HepG2 (cell line): ENCODE measurements around the gene F12. TPM values are rescaled to one million over a fixed set of nuclear protein-coding genes. Genes with fewer than 3 reads are reported as not detected.
A peak's percentile ranks its signal among the peaks of the same experiment; 100 is the strongest.

ENCODE experiments used
- ATAD3A ChIP-seq: sonication (generic); formaldehyde crosslinking; IDR thresholded peaks from 2 replicates; pipeline ENCODE4 v1.4.0; 2020; ENCODE audit warnings: missing genetic modification reagents
- CBX5 ChIP-seq: sonication (generic); formaldehyde crosslinking; IDR thresholded peaks from 2 replicates; pipeline ENCODE4 v1.4.0; 2020; ENCODE audit warnings: missing genetic modification reagents, borderline replicate concordance
- CC2D1A ChIP-seq: sonication (generic); formaldehyde crosslinking; IDR thresholded peaks from 2 replicates; pipeline ENCODE4 v1.8.1; 2023; ENCODE audit warnings: mild to moderate bottlenecking, missing genetic modification reagents
- CTCF ChIP-seq: sonication (generic); formaldehyde crosslinking; IDR thresholded peaks from 2 replicates; pipeline ENCODE4 v1.5.0; 2020; ENCODE audit warnings: mild to moderate bottlenecking, missing genetic modification reagents, moderate library complexity
- KDM2A ChIP-seq: sonication (generic); formaldehyde crosslinking; IDR thresholded peaks from 2 replicates; pipeline ENCODE4 v1.4.0; 2020; ENCODE audit warnings: low read depth, missing genetic modification reagents, borderline replicate concordance
- MAF1 ChIP-seq: sonication (generic); formaldehyde crosslinking; IDR thresholded peaks from 2 replicates; pipeline ENCODE4 v1.5.0; 2020; ENCODE audit warnings: missing genetic modification reagents, borderline replicate concordance
- MIER2 ChIP-seq: IDR thresholded peaks from 2 replicates; pipeline ENCODE4 v1.6.1; 2016; ENCODE audit warnings: missing biosample characterization, missing genetic modification reagents
- MTF1 ChIP-seq: sonication (generic); formaldehyde crosslinking; IDR thresholded peaks from 2 replicates; pipeline ENCODE4 v1.5.0; 2020; ENCODE audit warnings: missing genetic modification reagents
- PAXIP1 ChIP-seq: sonication (generic); formaldehyde crosslinking; conservative IDR thresholded peaks from 2 replicates; pipeline ENCODE4 v1.4.0; 2020; ENCODE audit warnings: mild to moderate bottlenecking, missing genetic modification reagents, moderate library complexity
- PCBP2 ChIP-seq: fragments of 200-400 bp; formaldehyde crosslinking; optimal IDR thresholded peaks from 2 replicates; pipeline ENCODE3; 2018; ENCODE audit warnings: low read length, low read depth; ENCODE audit not compliant: poor library complexity, severe bottlenecking
- PRMT3 ChIP-seq: sonication (generic); formaldehyde crosslinking; IDR thresholded peaks from 2 replicates; pipeline ENCODE4 v1.8.1; 2022; ENCODE audit warnings: low read depth, mild to moderate bottlenecking, moderate library complexity, missing genetic modification reagents, borderline replicate concordance
- RAD21 ChIP-seq: fragments of 450-650 bp; formaldehyde crosslinking; IDR thresholded peaks from 2 replicates; pipeline ENCODE4 v1.5.0; 2020; ENCODE audit warnings: mild to moderate bottlenecking
- SRSF1 ChIP-seq: fragments of 200-400 bp; formaldehyde crosslinking; optimal IDR thresholded peaks from 2 replicates; pipeline ENCODE3; 2017; ENCODE audit warnings: mild to moderate bottlenecking, low read depth, low read length, moderate library complexity
- ZFP91 ChIP-seq: sonication (generic); formaldehyde crosslinking; IDR thresholded peaks from 2 replicates; pipeline ENCODE4 v1.9.0; 2022; ENCODE audit warnings: missing genetic modification reagents, mild to moderate bottlenecking, borderline replicate concordance
- ZNF558 ChIP-seq: sonication (generic); formaldehyde crosslinking; IDR thresholded peaks from 2 replicates; pipeline ENCODE4 v1.9.0; 2022; ENCODE audit warnings: mild to moderate bottlenecking, missing genetic modification reagents, borderline replicate concordance
- ZNF605 ChIP-seq: sonication (generic); formaldehyde crosslinking; IDR thresholded peaks from 2 replicates; pipeline ENCODE4 v1.8.0; 2022; ENCODE audit warnings: mild to moderate bottlenecking, missing genetic modification reagents
- ZNF83 ChIP-seq: sonication (generic); formaldehyde crosslinking; IDR thresholded peaks from 2 replicates; pipeline ENCODE4 v1.4.0; 2020; ENCODE audit warnings: missing genetic modification reagents, mild to moderate bottlenecking, borderline replicate concordance
- ZSCAN29 ChIP-seq: sonication (generic); formaldehyde crosslinking; conservative IDR thresholded peaks from 2 replicates; pipeline ENCODE4 v1.4.0; 2020; ENCODE audit warnings: mild to moderate bottlenecking, missing genetic modification reagents
- polyA plus RNA-seq, 8 experiments: library from polyadenylated mRNA; depleted of rRNA in 3 of 8; stranded (reverse) in 7 of 8; unstranded in 1 of 8; fragments of >200 nt; fragmentation: Illumina TruSeq in 4 of 8; extraction: Trizol in 4 of 8; gene quantifications; 2 replicates each; pipeline versions ENCODE4 v1.2.1 to v1.2.3, GENCODE V29; 2011 to 2016; ENCODE audit warnings: low read depth in 4 of 8, missing spikeins in 1 of 8, mixed read lengths in 1 of 8; ENCODE audit not compliant: insufficient read depth in 1 of 8
- total RNA-seq, 5 experiments: library from RNA; depleted of rRNA; stranded (reverse); fragments of >200 nt; fragmentation: Illumina TruSeq; extraction: Trizol; gene quantifications; 2 replicates each; pipeline ENCODE4 v1.2.3, GENCODE V29; 2016; ENCODE audit warnings: low read depth in 1 of 5
- TF ChIP-seq, protein P1 (sequence below): sonication (generic); formaldehyde crosslinking; IDR thresholded peaks from 2 replicates; pipeline ENCODE4 v1.4.0; 2020; ENCODE audit warnings: missing genetic modification reagents; ENCODE audit errors: not compliant biosample characterization
- TF ChIP-seq, protein P2 (sequence below): sonication (generic); formaldehyde crosslinking; IDR thresholded peaks from 2 replicates; pipeline ENCODE4 v1.9.0; 2022; ENCODE audit warnings: low read depth, missing genetic modification reagents

Gene F12
- total and polyA plus RNA-seq, 2 of the 13 experiments (the other 11 are each of a cell fraction or from before 2014, with no cell fraction given) = 2.5 to 3.0 TPM

- TF ChIP-seq PCBP2 = no peak
- TF ChIP-seq RAD21 = peak; percentile 60; the same call in 1 of the 2 replicates
- TF ChIP-seq ZNF605 (CRISPR knock-in tag) = no peak
- TF ChIP-seq CC2D1A (CRISPR knock-in tag) = no peak
- TF ChIP-seq ZNF83 = no peak
- TF ChIP-seq PRMT3 (CRISPR knock-in tag) = no peak
- TF ChIP-seq MAF1 (CRISPR knock-in tag) = no peak
- TF ChIP-seq SRSF1 = no peak
- TF ChIP-seq, protein P1, sequence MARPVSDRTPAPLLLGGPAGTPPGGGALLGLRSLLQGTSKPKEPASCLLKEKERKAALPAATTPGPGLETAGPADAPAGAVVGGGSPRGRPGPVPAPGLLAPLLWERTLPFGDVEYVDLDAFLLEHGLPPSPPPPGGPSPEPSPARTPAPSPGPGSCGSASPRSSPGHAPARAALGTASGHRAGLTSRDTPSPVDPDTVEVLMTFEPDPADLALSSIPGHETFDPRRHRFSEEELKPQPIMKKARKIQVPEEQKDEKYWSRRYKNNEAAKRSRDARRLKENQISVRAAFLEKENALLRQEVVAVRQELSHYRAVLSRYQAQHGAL (CRISPR knock-in tag) = no peak
- 0 out of 2 replicates have a peak, but pooled peaks have one; percentile 53 for TF ChIP-seq ZFP91
- TF ChIP-seq CTCF (CRISPR knock-in tag) = peak; percentile 71
- TF ChIP-seq, protein P2, sequence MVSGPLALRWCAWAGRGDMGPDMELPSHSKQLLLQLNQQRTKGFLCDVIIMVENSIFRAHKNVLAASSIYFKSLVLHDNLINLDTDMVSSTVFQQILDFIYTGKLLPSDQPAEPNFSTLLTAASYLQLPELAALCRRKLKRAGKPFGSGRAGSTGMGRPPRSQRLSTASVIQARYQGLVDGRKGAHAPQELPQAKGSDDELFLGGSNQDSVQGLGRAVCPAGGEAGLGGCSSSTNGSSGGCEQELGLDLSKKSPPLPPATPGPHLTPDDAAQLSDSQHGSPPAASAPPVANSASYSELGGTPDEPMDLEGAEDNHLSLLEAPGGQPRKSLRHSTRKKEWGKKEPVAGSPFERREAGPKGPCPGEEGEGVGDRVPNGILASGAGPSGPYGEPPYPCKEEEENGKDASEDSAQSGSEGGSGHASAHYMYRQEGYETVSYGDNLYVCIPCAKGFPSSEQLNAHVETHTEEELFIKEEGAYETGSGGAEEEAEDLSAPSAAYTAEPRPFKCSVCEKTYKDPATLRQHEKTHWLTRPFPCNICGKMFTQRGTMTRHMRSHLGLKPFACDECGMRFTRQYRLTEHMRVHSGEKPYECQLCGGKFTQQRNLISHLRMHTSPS = 0 out of 2 replicates have a peak, but pooled peaks have one; percentile 29
- TF ChIP-seq ATAD3A = no peak
- no peak for TF ChIP-seq KDM2A
- no peak for TF ChIP-seq MTF1
- no peak for TF ChIP-seq ZSCAN29
- no peak for TF ChIP-seq MIER2 (CRISPR knock-in tag)
- TF ChIP-seq CBX5 (CRISPR knock-in tag) = no peak
- TF ChIP-seq ZNF558 (CRISPR knock-in tag) = no peak
- TF ChIP-seq PAXIP1 = no peak
These were observed 26.8 kb downstream of the F12 start (continued) for GRCh38 chr5:177382423-177383029.
